DMS153 treated with DMSO at 0.1 percent for 48 hours (cell line): Measurements from ENCODE around the gene CDCA4.
"Not testable (repeated sequence)": the region's sequence is repeated elsewhere in the genome, so short reads cannot be mapped to it uniquely, and the experiment has no call there.

Source experiments
- DNase-seq: peaks from one replicate; lab custom pipeline; 2025; ENCODE audit not compliant: unreplicated experiment; lab: John Stamatoyannopoulos, UW

The CDCA4 gene

DNA sequence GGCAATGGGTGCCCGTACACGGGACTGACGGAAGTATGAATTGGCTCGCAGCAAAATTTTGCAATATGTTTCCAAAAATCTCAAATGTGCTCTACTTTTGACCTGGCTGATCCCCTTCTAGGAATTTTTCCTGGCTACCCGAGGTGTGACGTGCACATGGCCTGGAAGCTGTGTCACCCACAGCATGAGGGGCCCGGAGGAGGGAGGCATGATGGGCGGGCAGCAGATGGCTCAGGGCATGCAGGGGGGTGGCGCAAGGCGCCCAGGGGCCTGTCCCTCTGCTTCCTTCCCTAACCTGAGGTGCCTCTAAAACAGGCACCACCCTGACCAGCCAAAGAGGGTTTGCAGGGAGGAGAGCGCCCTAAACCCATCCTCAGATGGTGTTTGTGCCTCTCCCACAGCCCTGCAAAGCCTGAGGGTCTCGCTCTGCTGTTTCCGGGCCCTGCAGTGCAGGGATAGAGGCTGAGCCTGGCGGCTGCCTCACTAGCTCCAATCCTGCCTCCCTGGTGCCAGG, 37.7 kb upstream of the CDCA4 start:
- DNase-seq: no peak

DNA sequence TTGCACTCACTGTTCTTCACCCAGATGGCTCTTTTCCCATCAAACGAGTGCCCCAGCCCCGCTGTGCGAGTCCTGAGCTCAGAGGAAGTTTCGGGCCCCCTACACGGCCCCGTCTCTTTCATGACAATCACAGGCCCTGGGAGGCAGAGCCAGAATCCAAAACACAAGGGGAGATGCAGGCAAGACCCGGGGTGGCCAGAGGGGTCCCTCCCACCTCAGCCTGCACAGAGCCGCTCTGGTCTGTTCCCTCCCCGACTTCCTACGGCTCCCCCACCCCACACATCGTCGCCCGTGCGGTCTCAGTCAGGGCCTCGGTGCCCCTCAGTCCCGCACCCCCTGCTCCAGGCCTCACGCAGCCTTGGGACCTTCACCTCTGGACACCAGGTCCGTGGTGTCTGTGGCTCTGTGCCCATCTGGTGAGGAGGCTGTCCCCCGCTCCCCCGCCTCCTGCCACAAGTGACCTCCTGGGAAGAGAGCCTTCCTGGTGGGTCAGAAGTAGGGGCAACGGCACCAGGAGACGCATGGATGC, 35.5 kb upstream of the CDCA4 start:
- DNase-seq: no peak

DNA sequence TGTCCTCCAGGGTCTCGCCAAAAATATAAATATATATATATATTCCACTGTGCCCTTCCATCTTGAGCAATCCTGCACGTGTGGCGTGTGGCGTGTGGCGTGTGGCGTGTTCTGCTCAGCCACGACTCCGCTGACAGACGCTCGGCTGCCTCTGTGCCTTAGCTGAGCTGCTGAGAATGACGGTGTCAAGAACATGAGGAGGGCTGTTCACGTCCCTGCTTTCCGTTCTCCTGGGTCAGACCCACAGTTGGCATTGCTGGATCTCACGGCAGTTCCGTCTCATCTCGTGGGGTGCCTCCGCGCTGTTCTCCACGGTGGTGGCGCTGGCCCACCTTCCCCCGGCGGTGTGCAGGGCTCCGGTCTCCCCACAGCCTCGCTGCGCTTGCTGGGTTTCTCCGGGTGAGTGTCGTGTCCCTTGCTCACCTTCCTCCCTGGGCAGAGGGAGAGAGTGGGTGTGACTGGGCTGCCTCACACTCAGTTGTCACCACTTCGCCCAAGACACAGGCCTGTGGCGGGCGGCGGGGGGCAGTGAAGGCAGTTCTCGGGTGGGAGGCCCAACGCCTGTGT, 34.9 kb upstream of the CDCA4 start:
- DNase-seq: no peak

DNA sequence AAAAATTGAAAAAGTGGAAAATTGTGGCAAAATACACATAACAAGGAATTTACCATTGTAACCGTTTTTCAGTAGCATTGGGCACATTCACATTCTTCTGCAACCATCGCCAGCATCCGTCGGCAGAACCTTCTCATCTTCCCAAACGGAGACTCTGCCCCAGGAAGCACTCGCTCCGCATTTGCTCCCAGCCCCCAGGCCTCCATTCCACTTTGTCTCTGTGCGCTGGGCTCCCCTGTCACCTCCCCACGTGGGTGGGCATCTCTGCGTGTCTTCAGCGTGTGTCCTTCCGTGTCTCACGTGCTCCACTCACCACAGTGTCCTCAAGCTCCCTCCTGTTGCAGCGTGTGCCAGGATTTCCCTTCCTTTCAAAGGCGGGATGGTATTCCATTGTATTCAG, 34.5 kb upstream of the CDCA4 start:
- no peak for DNase-seq

DNA sequence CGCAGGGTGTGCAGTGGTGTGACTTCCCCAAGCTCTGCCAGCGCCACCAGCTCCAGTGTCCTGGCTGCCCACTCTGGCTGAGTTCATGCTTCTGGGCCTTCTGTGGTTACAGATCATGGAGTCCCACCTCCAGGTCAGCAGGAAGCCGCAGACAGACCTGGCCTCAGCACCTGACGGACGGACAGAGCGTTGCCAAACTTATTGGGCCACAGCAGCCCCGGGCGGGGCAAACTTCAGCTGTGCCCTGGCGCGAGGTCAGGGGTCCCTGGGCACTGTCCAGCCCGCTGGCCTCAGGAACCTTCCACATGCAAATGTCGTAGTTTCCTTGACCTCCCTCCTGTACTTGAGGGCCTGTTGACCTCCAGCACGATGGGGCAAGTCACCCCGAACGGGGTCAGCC, 33.1 kb upstream of the CDCA4 start:
- DNase-seq: no peak

DNA sequence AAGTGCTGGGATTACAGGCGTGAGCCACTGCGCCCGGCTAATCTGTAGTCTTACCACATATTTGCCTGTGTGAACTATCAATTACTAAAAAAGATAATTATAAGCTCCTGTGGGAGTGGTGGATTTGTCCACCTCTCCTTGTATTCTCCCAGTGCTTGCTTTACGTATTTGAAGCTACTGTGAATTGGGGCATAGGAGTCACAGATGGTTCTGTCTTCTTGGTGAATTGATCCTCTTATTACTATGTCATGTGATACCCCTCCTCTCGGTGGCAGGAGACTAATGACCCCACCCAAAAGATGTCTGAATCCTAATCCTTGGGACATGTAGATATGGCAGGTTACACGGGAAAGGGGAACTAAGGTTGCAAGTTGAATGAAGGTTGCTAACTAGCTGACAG, 32.5 kb upstream of the CDCA4 start:
- DNase-seq: no peak

DNA sequence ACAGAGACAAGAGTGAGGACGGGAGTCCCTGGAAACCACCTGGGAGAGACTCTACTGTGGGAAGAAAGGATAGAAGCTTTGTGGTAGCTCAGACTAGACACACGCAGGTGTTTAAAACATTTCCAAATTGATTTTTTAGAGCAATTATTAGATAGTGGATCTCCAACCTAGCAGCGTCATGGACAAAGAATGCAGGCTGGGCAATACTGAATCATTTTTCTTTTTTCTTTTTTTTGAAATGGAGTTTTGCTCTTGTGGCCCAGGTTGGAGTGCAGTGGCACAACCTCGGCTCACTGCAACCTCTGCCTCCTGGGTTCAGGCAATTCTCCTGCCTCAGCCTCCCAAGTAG, 31.2 kb upstream of the CDCA4 start:
- DNase-seq: no peak

DNA sequence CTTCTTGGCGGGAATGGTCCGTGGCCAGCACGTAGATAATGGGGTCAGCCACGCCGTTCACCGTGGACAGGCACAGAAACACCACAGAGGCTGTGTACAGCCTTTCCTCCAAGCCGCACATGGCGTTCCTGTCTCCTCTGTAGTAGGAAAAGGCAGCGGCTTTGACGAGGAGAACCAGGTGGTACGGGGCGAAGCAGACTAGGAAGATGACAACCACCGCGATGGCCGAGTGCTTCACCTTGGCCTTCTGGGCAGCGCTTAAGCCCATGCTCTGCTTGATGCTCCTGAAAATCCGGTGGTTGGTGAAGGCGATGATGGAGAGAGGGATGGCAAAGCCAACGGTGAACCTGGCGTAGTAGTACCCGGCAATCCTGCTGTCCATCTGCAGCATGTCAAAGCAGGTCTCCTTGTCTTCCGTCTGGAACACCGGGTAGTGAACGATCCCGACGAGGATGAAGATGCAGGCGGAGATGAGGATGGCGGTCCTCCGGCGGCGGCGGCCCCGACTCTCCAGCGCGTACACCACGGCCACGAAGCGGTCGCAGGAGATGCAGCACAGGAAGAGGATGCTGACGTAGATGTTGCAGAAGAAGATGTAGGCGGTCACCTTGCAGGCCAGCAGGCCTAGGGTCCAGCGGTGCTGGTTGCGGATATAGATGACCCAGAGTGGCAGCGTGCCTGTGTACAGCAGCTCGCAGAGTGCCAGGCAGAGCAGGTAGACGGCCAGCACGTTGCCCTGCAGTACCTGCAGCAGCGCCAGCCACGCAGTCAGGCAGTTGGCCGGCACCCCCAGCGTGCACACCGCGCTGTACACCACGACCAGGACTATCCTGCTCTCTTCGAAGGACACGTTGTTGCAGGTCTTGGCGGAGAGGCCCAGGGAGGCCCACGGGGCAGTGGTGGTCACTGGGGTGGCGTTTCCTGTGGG, 30.6 kb upstream of the CDCA4 start:
- DNase-seq: no peak

DNA sequence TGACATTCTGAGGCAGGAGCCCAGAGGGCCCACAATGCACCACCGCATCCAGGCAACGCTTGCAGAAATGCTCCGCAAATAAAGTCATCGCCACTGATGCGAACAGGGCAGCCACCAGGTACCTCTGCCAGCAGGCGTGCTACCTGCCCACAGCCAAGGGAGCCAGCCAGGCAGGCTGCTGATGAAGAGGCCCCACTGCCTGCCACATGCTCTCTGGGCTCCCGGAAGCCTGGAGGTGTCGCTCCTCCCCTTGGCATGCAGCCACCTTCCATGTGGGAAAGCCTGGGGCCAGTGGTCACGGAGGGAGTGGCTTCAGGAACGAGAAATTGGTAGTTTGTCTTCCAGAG, 29.6 kb upstream of the CDCA4 start:
- DNase-seq: peak; percentile 14

DNA sequence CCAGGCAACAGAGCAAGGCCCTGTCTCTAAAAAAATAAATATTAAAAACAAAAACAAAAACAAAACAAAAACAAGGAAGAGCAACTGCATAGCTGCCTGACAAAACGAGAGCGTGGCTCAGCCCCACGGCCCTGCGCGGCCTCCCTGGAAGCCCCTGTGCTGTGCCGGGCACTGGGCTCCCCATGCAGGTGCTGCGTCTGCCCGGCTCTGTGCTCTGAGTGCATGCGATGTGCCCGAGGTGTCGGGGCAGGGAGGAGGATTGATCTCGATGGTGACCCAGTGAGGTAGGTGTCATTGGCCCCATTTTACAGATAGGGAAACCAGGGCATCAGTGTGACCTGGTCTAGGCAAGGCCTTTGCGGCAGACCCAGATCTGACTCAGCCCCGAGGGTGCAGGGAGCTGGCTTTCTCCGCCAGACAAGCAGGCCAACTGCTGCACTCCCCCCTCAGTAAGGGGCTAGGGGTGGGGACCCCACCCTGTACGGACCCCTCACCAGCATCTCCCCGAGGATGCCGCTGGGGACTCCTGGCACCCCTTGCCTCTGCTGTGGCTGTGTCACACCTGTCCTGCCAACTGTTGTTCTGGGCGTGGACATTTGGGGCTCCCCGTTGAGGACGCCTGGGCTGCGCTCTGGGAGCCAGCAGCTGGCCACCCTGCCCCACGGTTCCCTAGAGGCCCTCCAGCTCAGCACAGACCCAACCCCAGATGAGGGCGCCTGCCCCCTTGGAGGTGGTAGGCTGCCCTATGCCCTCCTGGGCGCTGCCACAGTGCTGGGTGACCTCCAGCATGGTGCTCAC, 29.1 kb upstream of the CDCA4 start:
- DNase-seq: no peak

DNA sequence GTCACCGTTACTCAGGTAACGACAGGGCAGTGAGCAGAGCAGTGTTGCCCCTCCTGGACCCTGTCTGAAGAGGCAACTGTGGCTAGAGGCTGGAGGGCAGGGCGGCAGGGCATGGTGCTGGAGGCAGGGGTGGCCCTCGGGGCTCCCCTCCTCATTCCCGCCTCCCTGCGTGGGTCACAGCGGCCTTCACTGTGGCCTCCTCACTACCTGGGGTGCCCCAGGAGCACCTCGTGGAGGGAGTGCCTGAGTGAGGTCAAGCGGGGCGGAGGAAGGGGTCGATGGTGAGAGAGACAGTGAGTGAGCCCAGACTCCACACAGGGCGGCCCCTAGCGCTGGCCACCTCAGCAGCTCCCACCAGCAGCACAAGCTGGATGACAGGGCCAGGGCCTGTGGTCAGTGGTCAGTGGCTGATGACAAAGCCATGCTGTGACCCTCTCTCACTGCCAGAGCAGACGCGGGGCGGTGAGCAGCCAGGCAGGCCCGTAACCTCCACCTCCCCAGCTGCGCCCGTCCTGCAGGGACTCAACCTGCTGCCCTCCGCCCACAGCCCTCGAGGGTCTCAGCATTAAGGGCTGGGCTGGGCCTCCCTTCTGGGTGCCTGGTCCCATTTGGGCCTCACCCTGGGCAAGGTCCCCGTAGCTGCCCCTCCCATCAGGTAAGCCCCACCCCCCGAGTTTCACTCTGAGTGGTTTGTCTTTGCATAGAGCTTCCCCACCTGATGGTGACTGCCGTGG, 26.6 kb upstream of the CDCA4 start:
- no peak for DNase-seq

DNA sequence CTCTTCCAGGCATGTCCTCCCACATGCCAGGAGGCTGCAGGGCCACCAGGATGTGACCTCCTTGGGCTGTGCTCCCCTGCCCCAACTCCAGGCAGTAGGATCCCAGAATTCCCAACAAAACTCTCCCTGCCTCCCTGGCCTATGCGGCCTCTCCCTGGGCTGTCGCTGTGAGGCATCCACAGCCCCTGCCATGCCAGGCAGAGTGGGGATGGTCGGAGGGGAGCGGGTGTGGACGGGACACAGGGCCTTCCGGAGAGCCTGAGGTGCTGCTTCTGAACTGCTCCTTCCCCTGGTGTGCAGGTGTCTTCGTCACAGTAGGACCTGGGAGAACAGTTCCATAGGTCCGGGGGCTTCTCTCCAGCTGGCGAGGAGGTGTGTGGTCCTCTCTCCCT, 26.0 kb upstream of the CDCA4 start:
- no peak for DNase-seq

DNA sequence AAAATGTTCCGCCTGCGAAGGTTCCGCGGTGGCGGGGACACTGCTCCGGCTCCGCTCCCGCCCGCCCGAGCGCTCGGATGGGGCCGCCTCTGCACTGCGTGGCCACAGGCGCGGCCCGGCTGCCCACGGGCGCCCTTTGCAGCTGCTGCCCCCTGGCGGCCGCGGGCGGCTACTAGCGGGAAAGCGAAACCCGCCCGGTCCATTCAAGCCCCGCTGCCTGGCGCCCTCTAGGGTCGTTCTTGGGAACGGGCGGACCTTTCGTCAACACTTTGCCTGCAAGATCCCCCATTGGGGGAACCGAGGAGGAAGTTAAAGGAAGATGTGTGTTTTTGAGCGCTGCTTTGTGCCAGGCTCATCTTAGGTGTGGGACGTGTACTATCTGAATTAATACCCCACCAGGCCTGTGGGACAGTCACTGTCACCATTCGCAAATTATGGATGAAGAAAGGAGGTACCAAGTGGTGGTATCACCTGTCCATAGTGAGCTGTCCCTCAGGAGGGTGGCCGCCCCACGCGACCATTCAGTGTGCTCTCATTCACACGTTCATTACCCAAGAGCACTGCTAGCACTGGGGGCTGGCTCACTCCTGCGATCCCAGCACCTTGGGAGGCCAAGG, 24.9 kb upstream of the CDCA4 start:
- no peak for DNase-seq

DNA sequence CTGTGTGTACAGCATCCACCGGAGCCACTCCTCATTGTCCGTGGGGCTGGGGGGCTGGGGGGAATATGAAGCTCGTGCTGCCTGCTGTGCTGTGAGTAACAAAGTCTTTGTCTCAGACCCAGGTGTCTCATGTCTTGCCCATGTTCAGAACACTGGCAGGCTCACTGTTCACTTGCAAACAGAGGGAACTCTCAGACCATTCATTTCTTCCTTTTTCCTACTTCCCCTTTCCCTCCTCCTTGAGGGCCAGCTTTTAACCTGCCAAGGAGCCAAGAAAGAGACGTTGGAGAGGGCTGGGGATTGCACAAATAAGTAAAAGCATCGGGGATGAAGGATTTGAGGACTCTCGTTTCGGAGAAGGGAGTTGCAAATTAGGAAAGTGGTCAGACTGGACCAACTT, 22.8 kb upstream of the CDCA4 start:
- DNase-seq: no peak

DNA sequence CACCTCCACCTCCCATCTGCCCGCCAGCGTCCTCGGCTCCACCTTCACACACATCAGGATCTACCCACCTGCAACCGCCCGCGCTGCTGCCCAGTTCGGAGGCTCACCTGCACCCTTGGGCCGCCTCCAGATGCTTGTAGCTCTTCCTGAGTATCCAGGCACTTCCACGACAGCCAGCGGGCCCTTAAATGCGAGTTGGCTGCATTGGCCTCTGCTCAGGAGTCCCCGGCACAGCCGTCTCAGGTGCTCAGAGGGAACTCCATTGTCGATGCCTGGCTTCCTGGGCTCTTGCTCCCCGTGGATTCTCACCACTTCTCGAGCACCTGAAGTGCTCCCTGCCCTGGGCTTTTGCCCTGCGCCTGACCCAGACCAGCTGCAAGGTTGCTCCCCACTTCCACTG, 21.9 kb upstream of the CDCA4 start:
- no peak for DNase-seq

DNA sequence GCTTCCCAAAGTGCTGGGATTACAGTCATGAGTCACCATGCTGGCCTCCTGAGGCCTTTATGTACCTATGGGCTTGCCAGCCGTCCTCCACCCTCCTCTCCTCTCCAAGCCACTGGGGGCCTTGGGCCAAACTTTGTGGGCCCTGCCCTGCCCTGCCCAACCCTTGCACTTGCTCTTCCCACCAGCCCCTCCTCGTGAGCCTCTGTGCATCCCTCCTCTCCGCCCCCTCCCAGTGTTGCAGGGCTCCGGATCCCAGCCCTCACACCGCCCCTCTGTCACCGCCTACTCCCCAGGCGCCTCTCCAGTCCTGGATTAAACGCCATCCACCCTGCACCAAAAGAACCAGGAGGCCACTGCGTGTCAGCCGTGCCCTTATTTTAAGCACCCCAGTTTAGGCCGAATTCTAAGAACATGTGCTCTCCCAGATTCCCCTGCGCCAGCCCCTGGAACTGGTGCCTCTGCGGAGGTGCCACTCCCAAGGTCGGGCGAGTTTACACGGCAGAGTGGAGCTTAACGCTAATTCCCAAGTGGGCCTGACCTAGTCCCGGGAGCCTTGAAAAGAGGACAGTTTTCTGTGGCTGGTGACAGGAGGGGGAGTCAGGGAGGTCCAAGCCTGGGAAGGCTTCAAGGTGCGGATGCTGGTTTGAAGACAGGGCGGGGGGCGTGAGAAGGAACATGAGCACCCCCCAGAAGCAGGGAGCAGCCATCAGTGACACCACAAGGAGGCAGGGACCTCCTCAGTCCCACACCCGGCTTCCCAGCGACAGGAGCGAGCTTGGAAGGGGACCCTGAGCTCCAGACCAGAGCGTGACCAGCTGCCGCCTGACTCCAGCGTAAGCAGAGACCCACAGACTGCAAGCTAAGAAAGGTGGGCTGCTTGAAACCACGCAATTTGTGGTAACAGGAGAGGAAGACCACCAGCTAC, 21.2 kb upstream of the CDCA4 start:
- no peak for DNase-seq

DNA sequence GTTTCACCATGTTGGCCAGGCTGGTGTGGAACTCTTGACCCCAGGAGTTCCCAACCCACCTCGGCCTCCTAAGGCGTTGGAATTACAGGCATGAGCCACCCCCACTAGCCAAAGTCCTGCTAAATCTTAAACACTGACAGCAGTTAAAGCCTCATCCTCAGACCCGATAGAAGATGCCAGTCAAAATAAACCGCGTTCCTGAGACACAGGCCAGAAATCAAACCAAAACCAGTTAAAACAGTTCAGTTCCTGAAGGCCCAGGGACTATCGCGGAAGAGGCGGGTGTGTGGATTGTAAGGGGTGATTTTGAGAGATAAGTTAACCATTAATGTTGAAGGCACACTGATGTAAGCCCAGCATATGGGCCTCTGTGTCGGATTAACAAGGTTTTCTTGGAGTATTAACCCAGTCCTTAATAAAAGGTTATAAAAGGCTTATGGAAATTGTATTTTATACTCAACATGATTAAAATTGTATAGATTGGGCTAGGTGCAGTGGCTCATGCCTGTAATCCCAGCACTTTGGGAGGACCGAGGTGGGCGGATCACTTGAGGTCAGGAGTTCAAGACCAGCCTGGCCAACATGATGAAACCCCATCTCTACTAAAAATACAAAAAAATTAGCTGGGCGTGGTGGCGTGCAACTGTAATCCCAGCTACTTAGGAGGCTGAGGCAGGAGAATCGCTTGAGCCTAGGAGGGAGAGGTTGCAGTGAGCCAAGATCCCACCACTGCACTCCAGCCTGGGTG, 18.7 kb upstream of the CDCA4 start:
- DNase-seq: no peak

DNA sequence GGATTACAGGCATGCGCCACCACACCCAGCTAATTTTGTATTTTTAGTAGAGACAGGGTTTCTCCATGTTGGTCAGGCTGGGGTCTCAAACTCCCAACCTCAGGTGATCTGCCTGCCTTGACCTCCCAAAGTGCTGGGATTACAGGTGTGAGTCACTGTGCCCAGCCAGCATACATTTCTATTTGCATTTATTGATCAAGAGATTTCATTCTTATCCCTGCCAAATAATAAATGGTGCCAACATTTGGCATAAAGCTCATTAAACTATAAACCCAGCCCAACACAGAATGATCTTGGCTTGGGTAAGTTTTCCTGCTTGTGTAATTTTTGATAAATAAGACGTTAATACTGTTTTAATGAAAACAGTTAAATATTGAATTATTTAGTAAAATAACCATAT, 14.7 kb upstream of the CDCA4 start:
- DNase-seq: not testable (repeated sequence)
